Measurements from ENCODE around the gene SF3B6.
A peak's percentile ranks its signal among the peaks of the same experiment; 100 is the strongest.

SF3B6 gene

DNA sequence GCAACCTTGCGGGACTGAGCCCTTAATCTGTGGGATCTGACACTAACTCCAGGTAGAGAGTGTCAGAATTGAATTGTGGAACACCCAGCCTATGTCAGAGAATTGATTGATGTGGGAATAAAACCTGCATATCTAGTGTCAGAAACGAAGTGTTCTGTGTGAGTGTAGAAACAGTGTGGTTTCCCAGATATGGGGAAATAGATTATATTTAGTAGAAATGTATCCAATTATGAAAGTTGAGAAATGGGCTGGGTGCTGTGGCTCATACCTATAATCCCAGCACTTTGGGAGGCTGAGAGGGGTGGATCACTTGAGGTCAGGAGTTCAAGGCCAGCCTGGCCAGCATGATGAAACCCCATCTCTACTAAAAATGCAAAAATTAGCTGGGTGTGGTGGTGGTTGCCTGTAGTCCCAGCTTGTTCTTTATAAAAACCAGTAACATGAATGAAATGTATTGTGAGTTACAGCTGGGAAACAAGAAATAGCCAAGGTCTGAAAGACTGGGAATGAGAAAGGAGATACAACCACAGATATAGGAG, 12.8 kb upstream of the SF3B6 start:
- DNase-seq: no peak

DNA sequence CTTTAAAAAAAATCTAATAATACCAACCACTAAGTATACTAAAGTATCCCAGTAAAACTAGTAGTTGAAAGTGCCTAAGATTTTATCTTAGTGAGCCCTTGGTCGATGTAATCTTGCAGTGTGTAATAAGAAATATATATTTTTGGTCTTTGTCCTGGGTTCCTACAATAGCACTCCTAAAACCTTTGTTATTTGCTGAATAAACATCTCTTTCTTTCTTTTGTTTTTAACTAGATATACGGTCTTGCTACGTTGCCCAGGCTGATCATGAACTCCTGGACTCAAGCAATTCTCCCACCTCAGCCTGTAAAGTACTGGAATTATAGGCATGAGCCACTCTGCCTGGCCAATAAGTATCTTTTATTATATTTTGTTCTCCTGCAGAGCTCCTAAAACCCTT, 10.9 kb upstream of the SF3B6 start:
- DNase-seq: no peak

DNA sequence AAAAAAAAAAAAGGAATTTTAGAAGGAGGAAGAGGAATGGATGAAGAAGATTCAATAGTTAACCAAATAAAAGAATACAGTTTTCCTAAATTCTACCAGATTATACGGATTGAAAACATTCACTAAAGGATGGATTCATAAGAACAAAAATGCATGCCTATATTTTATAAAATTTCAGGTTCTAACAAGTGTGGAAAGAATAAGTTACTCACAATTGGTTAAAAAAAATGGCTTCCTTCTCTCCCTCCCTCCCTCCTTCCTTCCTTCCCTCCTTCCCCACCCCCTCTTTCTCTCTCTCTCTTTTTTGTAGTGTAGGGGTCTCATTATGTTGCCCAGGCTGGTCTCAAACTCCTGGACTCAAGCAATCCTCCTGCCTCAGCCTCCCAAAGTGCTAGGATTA, 10.1 kb upstream of the SF3B6 start:
- no peak for DNase-seq

DNA sequence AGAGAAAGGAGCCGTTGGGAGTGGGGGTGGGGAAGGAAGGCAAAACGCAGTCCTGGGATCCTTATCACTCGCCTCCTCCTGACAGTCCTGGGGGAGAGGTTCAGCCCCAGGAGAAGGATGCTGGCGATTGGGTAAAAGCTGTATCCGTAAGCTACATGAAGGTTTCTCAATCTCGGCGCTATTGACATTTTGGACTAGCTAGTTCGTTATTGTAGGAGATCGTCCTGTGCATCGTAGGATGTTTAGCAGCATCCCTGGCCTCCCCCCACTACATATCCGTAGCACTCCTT, 9.0 kb upstream of the SF3B6 start:
- DNase-seq: no peak

DNA sequence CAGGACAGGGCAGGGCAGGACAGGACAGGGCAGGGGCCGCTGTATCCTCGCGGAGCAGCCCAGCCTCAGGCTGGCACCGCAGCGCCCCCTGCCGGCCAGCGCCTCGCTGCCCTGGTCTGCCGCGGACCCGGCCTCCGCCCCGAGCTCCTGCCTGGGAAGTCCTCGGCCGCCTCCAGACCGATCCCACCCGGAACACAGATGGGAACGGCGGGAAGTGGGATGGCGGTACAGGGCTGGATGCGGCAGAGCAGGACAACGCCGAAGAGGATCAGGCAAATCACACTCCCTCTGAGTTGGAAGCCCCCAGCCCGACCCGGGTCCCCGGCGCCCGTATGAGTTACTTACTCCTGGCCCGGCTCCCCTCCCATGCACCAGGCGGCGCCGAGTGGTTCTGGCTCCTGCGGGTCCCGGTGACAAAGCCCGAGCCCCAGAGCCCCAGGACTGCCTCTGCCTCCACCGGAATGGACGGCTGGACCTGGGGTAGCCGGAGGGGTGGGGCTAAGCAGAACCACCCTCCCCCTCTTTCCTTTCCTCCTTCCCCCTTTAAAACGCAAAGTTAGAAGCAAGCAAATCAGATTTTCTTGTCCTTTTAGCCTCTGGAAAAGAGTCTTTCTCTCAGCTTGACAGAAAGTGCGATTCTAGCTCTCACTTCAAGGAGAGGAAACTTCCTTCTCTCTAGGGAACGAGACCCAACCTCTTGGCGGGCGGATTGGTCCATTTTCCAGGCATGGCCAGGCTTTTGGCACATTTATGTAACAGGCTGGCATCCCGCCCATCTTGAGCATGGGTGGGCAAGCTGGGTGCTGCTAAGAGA, 8.5 kb upstream of the SF3B6 start, which contains the start of gene TP53I3:
TP53I3 (minus strand) TSS at position 449 of the 814 bp plus-strand sequence. CDS start 508 bp downstream, outside the sequence.
- DNase-seq: peak; percentile 63 to 79 (median 74)

DNA sequence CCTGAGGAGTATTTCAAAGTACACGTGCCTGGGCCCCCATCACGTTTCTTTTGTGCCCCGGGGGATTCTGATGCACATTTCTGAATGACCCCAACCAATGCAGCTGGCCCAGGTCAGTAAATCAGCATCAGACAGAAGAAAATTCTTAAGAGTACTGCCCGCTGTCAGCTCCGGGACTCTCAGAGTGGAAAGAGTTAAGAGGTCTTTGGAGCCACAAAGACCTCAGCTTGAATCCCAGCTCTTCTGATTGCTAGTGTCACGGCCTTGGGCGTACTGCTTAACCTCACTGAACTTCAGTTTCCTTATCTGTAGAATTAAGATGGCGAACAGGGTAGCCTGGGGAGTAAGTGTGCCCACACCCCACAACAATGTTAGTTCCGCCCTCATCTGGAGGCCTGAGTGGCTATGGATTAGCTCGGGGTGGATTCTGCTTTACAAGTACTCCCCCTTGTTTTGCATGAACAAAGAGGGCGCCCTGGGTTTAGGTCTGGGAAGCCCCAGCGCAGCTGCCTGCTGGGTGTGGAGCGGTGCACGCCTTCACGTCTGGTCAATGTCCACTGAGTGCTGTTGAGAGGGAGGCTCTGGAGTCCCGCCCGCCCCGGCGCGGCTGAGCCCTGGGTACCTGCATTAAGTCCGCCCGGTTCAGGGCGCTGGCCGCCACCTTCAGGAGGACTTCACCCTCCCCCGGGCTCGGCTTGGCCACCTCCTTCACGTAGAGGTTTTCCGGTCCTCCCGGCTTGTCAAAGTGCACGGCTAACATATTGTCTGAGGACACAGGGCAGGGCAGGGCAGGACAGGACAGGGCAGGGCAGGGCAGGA, 7.7 kb upstream of the SF3B6 start:
- peak in 4 of 5 donors; percentile 8 to 57 (median 23) for DNase-seq

DNA sequence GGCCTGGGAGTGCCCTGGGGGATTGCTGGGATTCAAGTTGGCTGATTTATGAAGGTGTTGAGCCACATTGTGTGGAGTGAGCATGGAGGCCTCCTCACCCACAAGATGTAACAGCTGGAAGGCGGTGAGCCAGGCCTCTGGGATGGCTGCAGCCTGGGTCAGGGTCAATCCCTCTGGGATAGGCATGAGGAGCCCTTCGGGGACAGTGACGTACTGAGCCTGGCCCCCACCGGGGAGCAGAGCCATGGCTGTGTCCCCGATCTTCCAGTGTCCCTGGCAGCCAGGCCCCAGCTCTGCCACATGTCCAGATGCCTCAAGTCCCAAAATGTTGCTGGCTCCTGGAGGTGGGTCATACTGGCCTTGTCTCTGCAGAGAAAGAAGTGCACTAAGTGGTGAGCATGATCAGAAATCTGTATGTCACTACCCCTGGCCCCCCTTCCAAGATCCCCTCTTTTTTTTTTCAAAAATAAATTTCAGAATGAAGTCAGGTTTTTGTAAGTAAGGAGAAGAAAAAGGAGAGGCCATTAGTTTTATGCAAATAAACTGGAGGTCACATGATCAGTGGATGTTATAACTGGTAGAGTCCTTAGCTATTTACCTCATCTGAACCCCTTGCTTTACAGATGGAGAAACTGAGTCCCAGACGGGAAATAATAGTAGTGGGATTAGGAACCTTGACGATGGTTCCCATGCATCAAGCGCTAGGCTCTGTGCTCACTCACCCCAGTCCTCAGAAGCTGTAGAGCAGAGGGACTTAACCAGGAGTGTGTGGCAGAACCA, 6.9 kb upstream of the SF3B6 start:
- DNase-seq: no peak

DNA sequence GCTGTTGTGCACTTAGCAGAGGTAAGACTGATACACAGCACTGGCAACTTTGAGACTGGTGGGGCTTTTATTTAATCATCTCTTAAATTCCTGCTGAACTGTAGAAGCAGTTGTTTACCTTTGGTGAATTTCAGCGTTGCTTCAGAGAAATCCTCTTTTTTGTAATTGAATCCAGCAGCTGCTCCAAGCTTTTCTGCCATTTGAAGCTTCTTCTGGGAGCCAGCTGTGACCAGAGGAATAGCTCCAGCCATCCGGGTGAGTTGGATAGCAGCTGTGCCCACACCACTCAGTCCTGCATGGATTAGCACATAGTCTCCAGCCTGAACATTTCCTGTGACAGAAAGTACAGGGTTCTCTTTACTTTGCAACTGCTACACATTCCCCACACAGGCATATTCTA, 4.6 kb upstream of the SF3B6 start:
- DNase-seq: no peak

DNA sequence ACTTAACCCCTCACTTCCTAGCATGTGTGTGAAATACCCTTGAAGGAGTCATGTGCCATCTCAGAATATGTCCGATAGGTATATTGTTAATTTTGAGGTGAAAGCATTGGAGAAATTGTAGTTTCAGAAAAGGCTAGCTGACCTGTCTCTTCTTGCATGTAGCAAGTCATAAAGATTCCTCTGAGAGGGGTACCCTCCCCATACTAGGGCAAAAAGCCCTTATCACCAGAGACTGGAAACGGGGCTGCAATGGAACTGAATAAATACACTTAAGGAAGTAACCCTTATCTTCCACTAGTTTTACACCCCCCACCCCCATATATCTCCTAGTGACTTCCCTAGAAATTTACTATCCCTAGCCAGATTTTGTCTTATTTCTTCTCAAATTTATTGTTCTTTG, 1.8 kb upstream of the SF3B6 start:
- no peak for DNase-seq

DNA sequence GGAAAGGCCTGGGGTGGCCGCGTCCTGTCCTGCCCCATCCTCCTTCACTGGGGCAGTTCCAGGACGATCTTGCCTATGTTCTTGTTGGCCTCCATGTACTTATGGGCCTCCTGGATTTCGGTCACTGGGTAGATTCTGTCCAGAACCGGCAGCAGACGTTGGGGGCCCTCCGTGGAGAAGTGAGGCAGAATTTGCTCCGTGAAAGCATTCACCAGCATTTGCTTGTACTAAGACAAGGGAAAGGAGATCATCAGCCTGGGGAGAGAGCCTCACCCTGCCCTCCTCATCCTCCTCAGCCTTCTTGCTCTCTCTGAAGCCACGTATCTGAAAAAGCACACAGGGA, 1.4 kb upstream of the SF3B6 start:
- DNase-seq: no peak

DNA sequence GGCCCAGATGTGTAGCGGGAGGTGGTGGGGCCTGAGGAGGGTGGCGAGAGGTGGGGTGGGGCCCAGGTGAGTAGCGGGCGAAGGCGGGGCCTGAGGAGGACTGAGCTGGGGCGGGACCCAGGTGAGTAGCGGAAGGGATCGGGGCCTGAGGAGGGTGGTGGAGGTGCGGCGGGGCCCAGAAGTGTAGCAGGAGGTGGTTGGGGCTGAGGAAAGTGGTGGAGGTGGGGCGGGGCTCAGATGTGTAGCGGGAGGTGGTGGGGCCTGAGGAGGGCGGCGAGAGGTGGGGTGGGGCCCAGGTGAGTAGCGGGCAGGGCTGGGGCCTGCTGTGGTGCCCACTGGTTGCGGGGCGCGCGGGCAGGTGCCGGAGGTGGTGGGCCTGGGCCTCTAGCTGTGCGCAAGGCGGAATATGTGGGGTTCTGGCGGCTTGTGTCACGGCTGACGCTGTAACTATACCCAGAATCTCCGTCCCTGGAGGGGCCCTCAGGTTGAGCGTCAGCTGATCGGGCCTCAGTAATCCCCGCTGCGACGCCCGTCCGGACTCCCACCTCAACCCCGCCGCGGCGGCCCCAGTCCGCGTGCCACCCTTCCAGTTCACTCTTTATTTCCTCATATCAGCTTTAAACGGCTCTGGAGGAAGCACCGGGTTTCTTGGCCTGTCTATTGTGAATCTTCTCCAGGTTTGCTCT, 866 bp upstream of the SF3B6 start:
- DNase-seq: peak in 1 of 5 donors; percentile 18

DNA sequence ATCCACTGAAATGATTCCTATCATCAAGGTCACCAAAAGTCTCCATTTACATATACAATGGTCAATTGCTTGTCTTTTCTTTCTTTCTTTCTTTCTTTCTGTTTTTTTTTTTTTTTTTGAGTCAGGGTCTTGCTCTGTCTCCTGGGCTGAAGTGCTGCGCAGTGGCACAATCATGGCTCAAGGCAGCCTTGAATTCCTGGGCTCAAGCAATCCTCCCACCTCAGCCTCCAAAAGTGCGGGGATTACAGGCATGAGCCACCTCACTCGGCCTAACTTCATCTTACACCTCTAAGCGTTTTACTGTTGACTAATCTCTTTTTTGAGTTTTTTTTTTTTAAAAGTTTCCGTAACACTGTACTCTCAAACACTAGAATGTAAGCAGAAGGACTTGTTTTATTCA, 867 bp downstream of the SF3B6 start:
- DNase-seq: no peak

DNA sequence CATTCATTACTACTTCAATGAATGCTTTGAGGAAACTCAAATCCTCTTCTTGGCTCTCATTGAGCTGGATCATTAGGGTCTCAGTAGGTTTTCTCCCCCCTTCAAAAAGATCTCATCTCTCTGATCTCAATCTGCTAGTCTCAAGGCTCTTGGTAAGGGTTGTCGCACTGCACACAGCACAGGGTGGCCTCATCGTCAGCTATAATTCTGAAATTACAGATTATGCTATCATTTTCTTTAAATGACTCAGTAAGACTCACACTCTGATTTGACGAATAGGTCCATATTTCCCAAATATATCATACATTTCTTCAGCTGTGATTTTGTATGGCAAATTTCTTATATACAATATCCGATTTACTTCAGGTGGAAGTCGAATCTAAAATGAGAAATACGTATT, 2.3 kb downstream of the SF3B6 start:
- DNase-seq: no peak

DNA sequence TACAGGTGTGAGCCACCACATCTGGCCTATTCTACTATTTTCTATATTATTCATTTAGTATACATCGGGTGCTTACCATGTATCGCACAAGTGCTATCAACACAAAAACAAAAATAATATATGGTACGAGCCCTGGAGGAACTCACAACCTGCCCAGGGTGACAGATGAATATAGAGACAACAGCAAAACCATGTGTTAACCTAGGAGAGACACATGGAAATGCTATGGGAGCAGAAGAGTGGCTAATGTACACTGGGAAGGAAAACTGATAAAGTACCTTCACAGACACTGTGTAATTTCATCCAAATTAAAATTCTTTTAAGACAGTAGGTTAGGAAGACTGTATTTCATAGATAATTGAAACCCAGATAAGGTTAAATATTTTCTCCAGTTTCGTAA, 3.9 kb downstream of the SF3B6 start:
- DNase-seq: no peak

DNA sequence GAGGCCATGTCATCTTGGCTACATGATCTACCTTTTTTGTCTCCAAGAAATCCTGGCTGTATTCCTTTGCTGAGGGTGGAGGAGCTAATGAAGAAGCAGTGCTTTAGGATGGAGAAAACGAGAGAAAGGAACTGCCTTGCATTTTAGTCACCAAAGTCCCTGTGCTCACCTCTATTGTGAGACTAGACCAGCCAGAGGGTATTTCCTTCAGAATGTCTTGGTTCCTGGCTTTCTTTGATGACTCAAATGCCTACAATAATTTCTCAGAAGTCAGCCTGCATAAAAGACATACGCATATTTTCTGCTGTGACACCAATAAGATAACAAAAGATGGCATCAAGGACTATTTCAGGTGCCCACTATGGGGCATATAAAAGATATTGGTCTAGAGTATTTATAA, 10.8 kb downstream of the SF3B6 start:
- peak in 1 of 5 donors; percentile 23 for DNase-seq

DNA sequence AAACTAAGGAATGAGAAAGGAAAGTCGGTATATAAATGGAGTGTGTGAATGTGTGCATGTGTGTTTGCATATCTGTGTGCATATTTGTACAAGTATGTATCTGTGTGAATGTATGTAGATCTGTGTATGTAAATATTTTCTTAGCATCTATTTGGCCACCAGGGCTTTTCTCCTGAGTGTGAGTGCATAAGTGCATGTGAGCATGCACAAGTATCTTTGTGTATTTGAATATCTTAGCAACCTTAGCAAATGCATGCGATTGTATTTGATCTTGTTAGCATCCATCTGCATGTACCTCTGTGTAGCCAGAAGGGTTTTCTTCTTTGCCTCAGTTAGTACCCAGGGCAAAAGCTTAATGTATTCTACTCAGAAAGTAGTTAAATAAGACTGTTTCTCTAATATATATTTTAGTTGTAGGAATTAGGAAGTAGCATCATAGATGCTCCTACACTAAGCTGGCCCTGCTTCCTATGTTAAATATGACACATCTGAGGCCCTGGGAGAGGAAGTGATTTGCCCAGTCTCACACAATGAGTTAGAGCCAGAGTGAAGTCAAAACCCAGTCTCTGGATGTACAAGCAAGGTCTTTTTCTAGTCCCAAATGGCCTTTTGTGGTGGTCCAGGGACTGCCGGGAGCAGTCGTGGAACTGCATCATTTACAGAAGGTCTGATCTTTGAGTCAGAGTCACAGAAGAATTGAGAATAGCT, 17.4 kb downstream of the SF3B6 start:
- DNase-seq: no peak

DNA sequence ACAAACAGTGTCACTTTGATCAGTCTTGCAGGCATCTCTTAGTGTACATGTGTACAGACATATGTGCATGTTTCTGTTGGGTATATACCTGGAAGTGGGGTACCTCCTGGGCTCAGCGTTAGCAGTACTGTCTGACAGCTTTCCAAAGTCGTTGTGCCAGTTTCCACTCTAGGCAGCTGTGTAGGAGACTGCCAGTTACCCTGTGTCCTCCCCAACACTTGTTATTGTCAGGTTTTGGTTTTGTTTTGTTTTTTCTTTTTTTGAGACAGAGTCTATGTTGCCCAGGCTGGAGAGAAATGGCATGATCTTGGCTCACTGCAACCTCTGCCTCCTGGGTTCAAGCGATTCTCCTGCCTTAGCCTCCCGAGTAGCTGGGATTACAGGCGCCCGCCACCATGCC, 20.4 kb downstream of the SF3B6 start:
- no peak for DNase-seq

DNA sequence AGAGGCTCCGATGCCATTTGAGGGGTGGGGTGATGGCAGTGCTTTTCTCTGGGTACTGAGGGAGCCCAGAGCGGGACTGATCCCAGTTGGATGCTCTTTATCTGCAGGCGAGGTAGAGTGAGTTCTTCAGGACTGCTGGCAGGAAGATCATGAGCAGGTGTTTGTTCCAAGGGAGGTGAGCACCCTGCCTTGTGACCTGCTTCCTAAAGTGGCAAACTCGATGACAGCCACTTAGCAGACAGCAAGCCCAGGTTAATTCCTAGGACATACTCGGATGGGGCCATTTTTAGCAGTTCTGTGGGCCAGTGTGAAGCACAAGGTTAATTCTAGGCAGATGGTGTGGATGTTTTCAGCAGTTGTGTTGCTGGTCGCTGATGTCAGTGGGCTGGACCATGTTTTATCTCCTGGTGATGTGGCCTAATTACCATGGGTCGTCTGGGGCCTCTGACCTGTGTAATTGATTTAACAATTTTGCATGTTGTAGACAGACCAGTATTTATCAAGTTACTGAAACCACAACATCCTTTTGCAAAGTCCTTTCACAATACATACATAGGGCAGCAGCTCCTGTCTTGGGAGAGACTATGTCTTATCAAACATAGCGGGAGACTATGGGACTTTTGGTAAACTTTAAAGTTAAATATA, 21.6 kb downstream of the SF3B6 start:
- DNase-seq: no peak

DNA sequence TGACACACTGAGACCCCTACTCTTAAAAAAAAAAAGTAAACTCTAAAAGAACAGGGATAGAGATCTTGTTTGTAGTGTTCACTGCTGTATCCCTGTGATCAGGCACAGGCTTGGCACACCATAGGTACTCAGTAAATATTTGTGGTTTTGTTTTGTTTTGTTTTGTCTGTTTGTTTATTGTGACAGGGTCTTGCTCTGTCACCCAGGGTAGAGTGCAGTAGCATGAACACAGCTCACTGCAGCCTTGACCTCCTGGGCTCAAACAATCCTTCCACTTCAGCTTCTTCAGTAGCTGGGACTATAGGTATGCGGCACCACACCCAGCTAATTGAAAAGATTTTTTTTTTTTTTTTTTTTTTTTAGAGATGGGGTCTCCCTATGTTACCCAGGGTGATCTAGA, 23.2 kb downstream of the SF3B6 start:
- no peak for DNase-seq

DNA sequence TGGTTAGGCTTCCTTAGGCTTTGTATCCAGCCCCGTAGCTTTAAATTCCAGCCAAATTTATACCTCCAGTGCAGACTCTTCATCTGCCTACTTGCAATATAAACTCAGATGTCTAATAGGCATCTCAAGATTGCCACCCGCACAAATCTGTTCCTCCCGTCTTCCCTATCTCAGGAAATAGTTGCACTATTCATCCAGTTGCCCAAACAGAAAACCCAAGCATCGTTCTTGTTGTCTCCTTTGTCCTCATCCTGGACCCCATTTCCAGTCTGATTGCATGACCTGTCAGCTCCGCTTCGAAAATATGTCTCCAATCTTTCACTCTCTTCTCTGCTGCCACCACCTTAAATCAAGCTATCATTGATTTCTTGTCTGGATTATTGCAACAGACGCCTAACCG, 24.3 kb downstream of the SF3B6 start:
- no peak for DNase-seq
